Measurements from ENCODE around the gene MZT1.
"Not testable (repeated sequence)": the region's sequence is repeated elsewhere in the genome, so short reads cannot be mapped to it uniquely, and the experiment has no call there.

The MZT1 gene

GRCh38 chr13:72727417-72728289, at the start of gene MZT1, which contains the start of gene BORA:
MZT1 (minus strand) TSS chr13:72727629; CDS start chr13:72727602, 27 bp downstream.
BORA (plus strand) TSS chr13:72727923; CDS start chr13:72728941, 1,018 bp downstream.
- DNase-seq: peak; percentile 86

- no peak for DNase-seq
These were observed 46.6 kb upstream of the MZT1 start for GRCh38 chr13:72774019-72774418.

- no peak for DNase-seq
These were observed 36.0 kb upstream of the MZT1 start for GRCh38 chr13:72763411-72763810.

- DNase-seq: no peak
These were observed 32.8 kb upstream of the MZT1 start for GRCh38 chr13:72760189-72760588.

- no peak for DNase-seq
These were observed 30.5 kb upstream of the MZT1 start for GRCh38 chr13:72757792-72758535.

GRCh38 chr13:72754111-72754510, 26.7 kb upstream of the MZT1 start:
- DNase-seq: no peak

GRCh38 chr13:72751220-72751619, 23.8 kb upstream of the MZT1 start:
- no peak for DNase-seq

GRCh38 chr13:72745260-72745659, 17.8 kb upstream of the MZT1 start:
- no peak for DNase-seq

- DNase-seq: no peak
These were observed 12.6 kb upstream of the MZT1 start for GRCh38 chr13:72740015-72740414.

GRCh38 chr13:72737033-72737432, 9.6 kb upstream of the MZT1 start:
- no peak for DNase-seq

- DNase-seq: no peak
These were observed 819 bp upstream of the MZT1 start for GRCh38 chr13:72728290-72728605.

GRCh38 chr13:72726726-72727416, 558 bp downstream of the MZT1 start:
- DNase-seq: peak; percentile 11

GRCh38 chr13:72726185-72726584, 1.2 kb downstream of the MZT1 start:
- not testable (repeated sequence) for DNase-seq

GRCh38 chr13:72716776-72717175, 10.7 kb downstream of the MZT1 start:
- no peak for DNase-seq

- DNase-seq: no peak
These were observed 26.9 kb downstream of the MZT1 start for GRCh38 chr13:72700509-72700908.

GRCh38 chr13:72698164-72698563, 29.3 kb downstream of the MZT1 start:
- no peak for DNase-seq

- DNase-seq: no peak
These were observed 30.9 kb downstream of the MZT1 start for GRCh38 chr13:72696579-72696978.

GRCh38 chr13:72694314-72694713, 33.1 kb downstream of the MZT1 start:
- no peak for DNase-seq

GRCh38 chr13:72693832-72694231, 33.6 kb downstream of the MZT1 start:
- no peak for DNase-seq

- no peak for DNase-seq
These were observed 34.4 kb downstream of the MZT1 start for GRCh38 chr13:72692884-72693514.

- DNase-seq: no peak
These were observed 38.2 kb downstream of the MZT1 start for GRCh38 chr13:72689181-72689696.

GRCh38 chr13:72686766-72687165, 40.7 kb downstream of the MZT1 start:
- no peak for DNase-seq

GRCh38 chr13:72680353-72680752, 47.1 kb downstream of the MZT1 start:
- no peak for DNase-seq

All from NCI-H774 (cell line).